Measurements from ENCODE around the gene WDFY4. TPM values are rescaled to one million over a fixed set of nuclear protein-coding genes. Genes with fewer than 3 reads are reported as not detected.

The WDFY4 gene
- total and polyA plus RNA-seq, 2 donors (not counting 1 experiment from before 2014, with no cell fraction given), result 0.06 to 0.66 TPM

DNA sequence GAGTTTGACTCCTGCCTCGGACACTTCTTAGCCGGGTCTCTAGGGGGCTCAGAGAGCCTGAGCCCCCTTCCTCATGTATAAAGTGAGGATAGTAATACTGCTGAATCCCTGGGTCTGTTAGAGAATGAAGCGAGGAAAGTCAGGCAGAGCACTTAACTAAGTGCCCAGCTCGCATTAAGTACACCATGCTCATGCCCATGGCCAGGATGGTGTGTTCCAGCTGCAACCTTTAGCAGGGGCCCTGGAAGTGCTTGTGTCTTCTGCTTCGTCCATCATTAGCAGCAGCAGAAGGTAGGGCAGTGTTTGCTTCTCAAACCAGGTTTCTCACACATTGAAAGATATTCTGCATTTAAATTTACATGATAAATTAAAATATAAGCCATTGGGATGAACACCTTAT, 27.3 kb upstream of the WDFY4 start:
- H4K20me1 ChIP-seq (ENCODE audit: control insufficient read depth, extremely low read depth, insufficient read depth, low read length), result no peaks in the 10 kb centered on the region
- no peak overlapping the region for H3K27ac ChIP-seq (ENCODE audit: insufficient read depth, low read length)
- H3K9me3 ChIP-seq (ENCODE audit: control insufficient read depth, insufficient read depth, low read depth, low read length), result no peaks in the 10 kb centered on the region
- DNase-seq (ENCODE audit: low read depth in 2 of 2), result no peak
- peaks cover 4% of the 10 kb centered on the region for H3K4me1 ChIP-seq (ENCODE audit: control insufficient read depth, extremely low read depth, insufficient read depth, low read length)
- no peak overlapping the region for H3K9ac ChIP-seq (ENCODE audit: insufficient read depth, low read length)
- no peak overlapping the region for H3K4me2 ChIP-seq (ENCODE audit: extremely low read depth, insufficient read depth, low read length)
- no peaks in the 10 kb centered on the region for H3K36me3 ChIP-seq (ENCODE audit: control insufficient read depth, insufficient read depth, low read length)
- no peaks in the 10 kb centered on the region for H3K79me2 ChIP-seq (ENCODE audit: control insufficient read depth, insufficient read depth, low read length)
- H3K27me3 ChIP-seq (ENCODE audit: control insufficient read depth, insufficient read depth, low read length), result peaks cover 5% of the 10 kb centered on the region
- no peak overlapping the region for H2AFZ ChIP-seq (ENCODE audit: low read length)
- H3K4me3 ChIP-seq (replicated peaks in 1 of 4; ENCODE audit: control extremely low read depth in 1 of 4, insufficient read depth in 1 of 4, low read depth in 3 of 4, low read length in 4 of 4), result no peak overlapping the region
- TF ChIP-seq, protein P1, sequence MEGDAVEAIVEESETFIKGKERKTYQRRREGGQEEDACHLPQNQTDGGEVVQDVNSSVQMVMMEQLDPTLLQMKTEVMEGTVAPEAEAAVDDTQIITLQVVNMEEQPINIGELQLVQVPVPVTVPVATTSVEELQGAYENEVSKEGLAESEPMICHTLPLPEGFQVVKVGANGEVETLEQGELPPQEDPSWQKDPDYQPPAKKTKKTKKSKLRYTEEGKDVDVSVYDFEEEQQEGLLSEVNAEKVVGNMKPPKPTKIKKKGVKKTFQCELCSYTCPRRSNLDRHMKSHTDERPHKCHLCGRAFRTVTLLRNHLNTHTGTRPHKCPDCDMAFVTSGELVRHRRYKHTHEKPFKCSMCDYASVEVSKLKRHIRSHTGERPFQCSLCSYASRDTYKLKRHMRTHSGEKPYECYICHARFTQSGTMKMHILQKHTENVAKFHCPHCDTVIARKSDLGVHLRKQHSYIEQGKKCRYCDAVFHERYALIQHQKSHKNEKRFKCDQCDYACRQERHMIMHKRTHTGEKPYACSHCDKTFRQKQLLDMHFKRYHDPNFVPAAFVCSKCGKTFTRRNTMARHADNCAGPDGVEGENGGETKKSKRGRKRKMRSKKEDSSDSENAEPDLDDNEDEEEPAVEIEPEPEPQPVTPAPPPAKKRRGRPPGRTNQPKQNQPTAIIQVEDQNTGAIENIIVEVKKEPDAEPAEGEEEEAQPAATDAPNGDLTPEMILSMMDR (conservative IDR thresholded peaks at IDR 0.05 in 1 of 2, IDR thresholded peaks at IDR 0.05 in 1 of 2; ENCODE audit: low read depth in 1 of 2, low read length in 2 of 2), result no peak
- TF ChIP-seq EZH2 (IDR thresholded peaks at IDR 0.05; ENCODE audit: low read length, missing control alignments), result no peak

GRCh38 chr10:48658243-48658974, 26.3 kb upstream of the WDFY4 start:
- Histone ChIP-seq H3K4me2 (ENCODE audit: extremely low read depth, insufficient read depth, low read length) (no peak overlapping the region), H3K9ac (ENCODE audit: insufficient read depth, low read length) (no peak overlapping the region), H2AFZ (ENCODE audit: low read length) (no peak overlapping the region), H3K9me3 (ENCODE audit: control insufficient read depth, insufficient read depth, low read depth, low read length) (no peaks in the 10 kb centered on the region), H4K20me1 (ENCODE audit: control insufficient read depth, extremely low read depth, insufficient read depth, low read length) (no peaks in the 10 kb centered on the region), H3K4me3 (replicated peaks in 1 of 4; ENCODE audit: control extremely low read depth in 1 of 4, insufficient read depth in 1 of 4, low read depth in 3 of 4, low read length in 4 of 4) (no peak overlapping the region), H3K4me1 (ENCODE audit: control insufficient read depth, extremely low read depth, insufficient read depth, low read length) (peaks cover 4% of the 10 kb centered on the region), H3K36me3 (ENCODE audit: control insufficient read depth, insufficient read depth, low read length) (no peaks in the 10 kb centered on the region), H3K27ac (ENCODE audit: insufficient read depth, low read length) (no peak overlapping the region), H3K79me2 (ENCODE audit: control insufficient read depth, insufficient read depth, low read length) (no peaks in the 10 kb centered on the region), H3K27me3 (ENCODE audit: control insufficient read depth, insufficient read depth, low read length) (peaks cover 5% of the 10 kb centered on the region)
- TF ChIP-seq, protein P1 (conservative IDR thresholded peaks at IDR 0.05 in 1 of 2, IDR thresholded peaks at IDR 0.05 in 1 of 2; ENCODE audit: low read depth in 1 of 2, low read length in 2 of 2), result peak; percentile 93 to 96
- TF ChIP-seq EZH2 (IDR thresholded peaks at IDR 0.05; ENCODE audit: low read length, missing control alignments), result no peak
- DNase-seq (ENCODE audit: low read depth in 2 of 2), result peak; percentile 36 to 61

DNA sequence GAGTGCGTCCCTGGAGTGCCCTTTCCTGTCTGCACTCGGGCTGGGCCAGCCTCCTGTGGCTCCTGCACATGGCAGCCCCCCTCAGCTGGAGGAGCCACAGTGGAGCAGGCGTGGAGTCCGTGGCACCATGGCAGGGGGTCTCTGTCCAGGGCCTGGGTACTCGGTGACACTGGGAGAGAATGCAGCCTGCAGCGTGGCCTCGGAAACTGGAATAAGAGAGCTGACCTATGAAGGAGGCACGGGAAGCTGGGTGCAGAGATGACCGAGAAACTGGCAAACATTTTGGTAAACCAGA, 25.8 kb upstream of the WDFY4 start:
- Histone ChIP-seq H2AFZ (ENCODE audit: low read length) (no peak overlapping the region), H4K20me1 (ENCODE audit: control insufficient read depth, extremely low read depth, insufficient read depth, low read length) (no peaks in the 10 kb centered on the region), H3K27me3 (ENCODE audit: control insufficient read depth, insufficient read depth, low read length) (peaks cover 5% of the 10 kb centered on the region), H3K4me2 (ENCODE audit: extremely low read depth, insufficient read depth, low read length) (no peak overlapping the region), H3K79me2 (ENCODE audit: control insufficient read depth, insufficient read depth, low read length) (no peaks in the 10 kb centered on the region), H3K36me3 (ENCODE audit: control insufficient read depth, insufficient read depth, low read length) (no peaks in the 10 kb centered on the region), H3K9ac (ENCODE audit: insufficient read depth, low read length) (no peak overlapping the region), H3K27ac (ENCODE audit: insufficient read depth, low read length) (no peak overlapping the region), H3K4me1 (ENCODE audit: control insufficient read depth, extremely low read depth, insufficient read depth, low read length) (peaks cover 4% of the 10 kb centered on the region), H3K9me3 (ENCODE audit: control insufficient read depth, insufficient read depth, low read depth, low read length) (no peaks in the 10 kb centered on the region), H3K4me3 (replicated peaks in 1 of 4; ENCODE audit: control extremely low read depth in 1 of 4, insufficient read depth in 1 of 4, low read depth in 3 of 4, low read length in 4 of 4) (no peak overlapping the region)
- no peak for DNase-seq (ENCODE audit: low read depth in 2 of 2)
- no peak for TF ChIP-seq EZH2 (IDR thresholded peaks at IDR 0.05; ENCODE audit: low read length, missing control alignments)
- TF ChIP-seq, protein P1 (conservative IDR thresholded peaks at IDR 0.05 in 1 of 2, IDR thresholded peaks at IDR 0.05 in 1 of 2; ENCODE audit: low read depth in 1 of 2, low read length in 2 of 2), result no peak
